Loucy (cell line): ENCODE results near the gene PSG7.
"Not testable (repeated sequence)": the region's sequence is repeated elsewhere in the genome, so short reads cannot be mapped to it uniquely, and the experiment has no call there.

Experiments used
- H2AFZ ChIP-seq: fragments of 200-600 bp; sonication (generic); 2 replicates; pipeline ENCODE4 v1.6.0; 2016; ENCODE audit warnings: antibody characterized with exemption, mild to moderate bottlenecking, low read length, moderate library complexity
- H3F3A ChIP-seq: fragments of 200-600 bp; 2 replicates; pipeline ENCODE4 v1.6.0; 2016; ENCODE audit warnings: antibody characterized with exemption, low read depth, mild to moderate bottlenecking
- H3K27me3 ChIP-seq: fragments of 200-600 bp; sonication (generic); 2 replicates; pipeline ENCODE4 v1.6.1; 2014; ENCODE audit warnings: low read length, mild to moderate bottlenecking; ENCODE audit not compliant: insufficient read depth, poor library complexity, severe bottlenecking
- H3K36me3 ChIP-seq: fragments of 200-600 bp; sonication (generic); 2 replicates; pipeline ENCODE4 v1.6.1; 2016; ENCODE audit warnings: low read length; ENCODE audit not compliant: insufficient read depth
- H3K4me1 ChIP-seq: fragments of 200-600 bp; sonication (generic); 2 replicates; pipeline ENCODE4 v1.5.1; 2014; ENCODE audit warnings: low read length, mild to moderate bottlenecking; ENCODE audit not compliant: insufficient read depth, poor library complexity, severe bottlenecking
- H3K4me2 ChIP-seq: fragments of 200-600 bp; sonication (generic); 2 replicates; pipeline ENCODE4 v1.6.0; 2014; ENCODE audit warnings: antibody characterized with exemption, low read length, low read depth, mild to moderate bottlenecking; ENCODE audit not compliant: poor library complexity, severe bottlenecking
- H3K4me3 ChIP-seq: fragments of 200-600 bp; sonication (generic); 2 replicates; pipeline ENCODE4 v1.5.1; 2014; ENCODE audit warnings: low read length, mild to moderate bottlenecking, mixed read lengths; ENCODE audit not compliant: poor library complexity, severe bottlenecking
- H3K79me2 ChIP-seq: fragments of 200-600 bp; sonication (generic); 2 replicates; pipeline ENCODE4 v1.6.1; 2014; ENCODE audit warnings: low read length; ENCODE audit not compliant: insufficient read depth
- H3K9ac ChIP-seq: fragments of 200-600 bp; sonication (generic); 2 replicates; pipeline ENCODE4 v1.6.0; 2014; ENCODE audit warnings: mild to moderate bottlenecking, low read depth, low read length, moderate library complexity; ENCODE audit not compliant: poor library complexity, severe bottlenecking
- H3K9me2 ChIP-seq: fragments of 200-600 bp; sonication (generic); replicated peaks from 2 replicates; pipeline ENCODE4 v1.6.1; 2016; ENCODE audit warnings: low read depth, low read length, mixed read lengths
- H3K9me3 ChIP-seq: fragments of 200-600 bp; sonication (generic); 2 replicates; pipeline ENCODE4 v1.6.1; 2014; ENCODE audit warnings: mild to moderate bottlenecking, antibody characterized with exemption, low read length, low read depth; ENCODE audit not compliant: insufficient read depth
- H4K20me1 ChIP-seq: fragments of 200-600 bp; sonication (generic); 2 replicates; pipeline ENCODE4 v1.6.0; 2014; ENCODE audit warnings: antibody characterized with exemption, low read length, mild to moderate bottlenecking; ENCODE audit not compliant: insufficient read depth, poor library complexity, severe bottlenecking
- CTCF ChIP-seq: fragments of 200-600 bp; sonication (generic); conservative IDR thresholded peaks from 2 replicates; pipeline ENCODE4 v1.5.1; 2014; ENCODE audit warnings: mild to moderate bottlenecking, antibody characterized with exemption, low read length
- EZH2phosphoT487 ChIP-seq: fragments of 200-600 bp; IDR thresholded peaks from 2 replicates; pipeline ENCODE4 v1.6.1; 2018; ENCODE audit warnings: antibody characterized with exemption, mild to moderate bottlenecking, moderate library complexity, borderline replicate concordance

The PSG7 gene

DNA sequence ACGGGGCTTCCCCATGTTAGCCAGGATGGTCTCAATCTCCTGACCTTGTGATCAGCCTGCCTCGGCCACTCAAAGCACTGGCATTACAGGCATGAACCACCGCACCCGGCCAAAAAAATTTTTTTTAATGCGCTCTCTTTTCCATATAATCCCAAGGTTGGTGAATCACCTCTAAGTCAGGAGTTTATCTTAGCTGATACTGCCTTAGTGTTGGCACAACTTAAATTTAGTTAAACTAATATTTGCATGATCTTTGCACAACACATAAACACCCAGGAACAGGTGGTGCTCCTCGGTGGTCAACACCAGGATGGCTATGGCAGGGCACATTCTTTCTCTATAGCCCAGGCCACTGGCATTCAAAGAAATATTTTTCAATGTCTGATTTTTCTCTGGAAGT, 24.1 kb upstream of the PSG7 start:
- no peaks in the 10 kb centered on the region for H4K20me1 ChIP-seq
- no peaks in the 10 kb centered on the region for H3F3A ChIP-seq
- no peaks in the 10 kb centered on the region for H3K36me3 ChIP-seq
- no peak overlapping the region for H3K4me3 ChIP-seq
- H3K79me2 ChIP-seq, result no peaks in the 10 kb centered on the region
- no peak overlapping the region for H2AFZ ChIP-seq
- H3K4me1 ChIP-seq, result no peaks in the 10 kb centered on the region
- H3K9me2 ChIP-seq, result no peaks in the 10 kb centered on the region
- no peak for TF ChIP-seq CTCF
- no peak for TF ChIP-seq EZH2phosphoT487
- no peaks in the 10 kb centered on the region for H3K9me3 ChIP-seq
- no peak overlapping the region for H3K4me2 ChIP-seq
- H3K9ac ChIP-seq, result no peak overlapping the region
- H3K27me3 ChIP-seq, result no peaks in the 10 kb centered on the region

GRCh38 chr19:42952126-42952525, 15.1 kb upstream of the PSG7 start:
- not testable (repeated sequence) for H3K79me2 ChIP-seq, H3K4me3 ChIP-seq, H3K9me2 ChIP-seq, H3K27me3 ChIP-seq, H3K4me2 ChIP-seq, H3K36me3 ChIP-seq, H2AFZ ChIP-seq, H3K9ac ChIP-seq, H3F3A ChIP-seq, H3K4me1 ChIP-seq, H4K20me1 ChIP-seq, H3K9me3 ChIP-seq

DNA sequence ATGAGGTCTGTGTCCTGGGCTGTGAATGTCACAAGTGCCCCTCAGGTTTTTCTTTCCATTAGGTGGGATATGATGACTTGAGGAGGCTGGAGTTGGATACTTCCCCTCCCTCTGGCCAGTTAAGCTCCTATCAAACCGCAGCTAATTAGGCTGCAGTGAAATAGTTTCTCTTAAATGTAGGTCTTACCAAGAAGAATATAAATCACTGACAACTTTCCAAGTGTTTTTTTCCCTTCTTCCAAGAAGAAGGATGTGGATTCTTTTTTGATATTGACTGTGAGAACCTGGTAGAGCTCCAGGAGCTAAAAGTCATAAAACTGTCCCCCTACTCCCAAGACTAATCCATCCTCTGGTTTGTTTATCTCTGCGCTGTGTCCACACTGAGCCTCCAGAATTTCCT, 14.5 kb upstream of the PSG7 start:
- not testable (repeated sequence) for H3F3A ChIP-seq, H3K36me3 ChIP-seq, H3K27me3 ChIP-seq, H2AFZ ChIP-seq, H3K4me3 ChIP-seq, H3K9ac ChIP-seq, H4K20me1 ChIP-seq, H3K4me1 ChIP-seq, H3K79me2 ChIP-seq, H3K9me2 ChIP-seq, H3K4me2 ChIP-seq, H3K9me3 ChIP-seq

GRCh38 chr19:42942187-42942789, 5.3 kb upstream of the PSG7 start:
- no peak overlapping the region for H3K4me3 ChIP-seq
- no peaks in the 10 kb centered on the region for H4K20me1 ChIP-seq
- TF ChIP-seq EZH2phosphoT487 (no peak), CTCF (peak; percentile 37)
- H3K79me2 ChIP-seq, result no peaks in the 10 kb centered on the region
- H2AFZ ChIP-seq, result no peak overlapping the region
- no peaks in the 10 kb centered on the region for H3K9me2 ChIP-seq
- no peaks in the 10 kb centered on the region for H3K36me3 ChIP-seq
- H3K4me1 ChIP-seq, result no peaks in the 10 kb centered on the region
- no peak overlapping the region for H3K9ac ChIP-seq
- no peaks in the 10 kb centered on the region for H3K9me3 ChIP-seq
- H3F3A ChIP-seq, result no peaks in the 10 kb centered on the region
- no peaks in the 10 kb centered on the region for H3K27me3 ChIP-seq
- no peak overlapping the region for H3K4me2 ChIP-seq

DNA sequence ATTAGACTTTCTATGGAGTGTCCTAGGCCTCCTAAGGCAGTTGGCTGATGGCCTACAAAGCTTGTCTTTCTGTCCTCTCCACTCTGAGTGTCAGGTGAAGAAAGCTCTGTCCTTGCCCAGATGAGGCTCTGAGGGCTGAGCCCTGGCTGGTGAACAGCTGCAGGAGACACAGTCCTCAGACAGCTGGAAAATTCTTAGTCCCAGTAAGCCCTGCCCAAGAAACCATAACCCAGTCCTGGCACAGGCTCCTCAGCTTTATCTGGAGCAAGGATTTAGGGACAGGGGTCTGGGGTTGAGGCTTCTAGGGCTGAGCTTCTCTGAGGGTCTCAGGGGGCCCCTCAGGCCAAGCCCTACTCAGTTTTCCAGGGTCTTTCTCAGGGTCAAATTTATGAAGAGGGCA, 2.3 kb downstream of the PSG7 start:
- not testable (repeated sequence) for H3K9me2 ChIP-seq, H3K9me3 ChIP-seq, H3K9ac ChIP-seq, H3K27me3 ChIP-seq, H3K36me3 ChIP-seq, H4K20me1 ChIP-seq, H2AFZ ChIP-seq, H3F3A ChIP-seq, H3K4me2 ChIP-seq, H3K4me1 ChIP-seq, H3K79me2 ChIP-seq, H3K4me3 ChIP-seq

DNA sequence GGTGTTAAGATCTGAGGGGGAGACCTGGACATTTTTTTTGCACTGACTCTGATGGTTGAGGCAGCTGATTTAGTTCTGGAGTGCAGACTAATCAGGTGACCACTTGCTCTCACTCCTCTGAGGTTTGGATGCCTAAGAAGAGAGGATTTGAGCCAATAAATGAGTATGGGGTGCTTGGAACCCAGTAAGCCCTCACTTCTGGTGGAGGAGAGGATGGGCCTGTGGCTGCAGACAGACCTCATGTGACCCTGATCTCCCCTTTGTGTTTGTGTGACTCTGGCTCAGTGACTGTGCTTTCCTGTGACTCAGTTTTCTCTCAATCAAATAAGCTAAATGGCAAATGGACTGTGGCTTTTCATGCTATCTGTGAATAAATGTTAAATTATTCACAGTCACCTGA, 2.8 kb downstream of the PSG7 start:
- H3K4me2 ChIP-seq, H3F3A ChIP-seq, H3K4me1 ChIP-seq, H3K4me3 ChIP-seq, H2AFZ ChIP-seq, H3K9me3 ChIP-seq, H3K9me2 ChIP-seq, H4K20me1 ChIP-seq, H3K36me3 ChIP-seq, H3K9ac ChIP-seq, H3K79me2 ChIP-seq, H3K27me3 ChIP-seq: not testable (repeated sequence)
